Colonic mucosa (tissue), 4 donors: ENCODE results near the gene SLX4IP. TPM values are rescaled to one million over a fixed set of nuclear protein-coding genes. Genes with fewer than 3 reads are reported as not detected.
"Not testable (repeated sequence)": the region's sequence is repeated elsewhere in the genome, so short reads cannot be mapped to it uniquely, and the experiment has no call there.

Source experiments
- DNase-seq: peaks from one replicate; pipeline ENCODE4 v3.0.0-alpha.2; 2020
- H3K27ac ChIP-seq: fragments of 200-600 bp; one replicate; pipeline ENCODE4 v1.8.0; 2021
- H3K27me3 ChIP-seq: fragments of 200-600 bp; one replicate; pipeline ENCODE4 v1.8.0; 2021
- H3K36me3 ChIP-seq: fragments of 200-600 bp; one replicate; pipeline ENCODE4 v1.8.0; 2021
- H3K4me1 ChIP-seq: fragments of 200-600 bp; one replicate; pipeline ENCODE4 v1.8.0; 2021; ENCODE audit warnings: mild to moderate bottlenecking
- H3K4me3 ChIP-seq: fragments of 200-600 bp; one replicate; pipeline ENCODE4 v1.8.0; 2021
- H3K9ac ChIP-seq, 2 donors: one replicate each; pipeline ENCODE4 v1.7.0; 2013; ENCODE audit warnings: control low read depth in 2 of 2, low read depth in 2 of 2, low read length in 2 of 2
- H3K9me3 ChIP-seq: fragments of 200-600 bp; one replicate; pipeline ENCODE4 v1.8.0; 2021
- CTCF ChIP-seq: fragments of 200-600 bp; IDR thresholded peaks from one replicate; pipeline ENCODE4 v1.8.0; 2022; ENCODE audit warnings: antibody characterized with exemption, mild to moderate bottlenecking
- intact Hi-C: fragments of 100-400 bp; cut with DNase I; formaldehyde crosslinking; loops from one replicate; pipeline ENCODE4 v1.14.1; 2022
- total RNA-seq, 2 donors: library from RNA; stranded (reverse); fragmentation: NEBNext Ultra II Directional in 1 of 2; extraction: Animal tissue kit (Norgen Biotek cat#: 25700) in 1 of 2; gene quantifications; one replicate each; pipeline ENCODE4 v1.2.1, GENCODE V29; 2021
- donor health status: healthy.
- donor health status: DM: no; HTN: no; CAD: no.
- donor health status: DM: no; HTN: no; CAD: no.

The SLX4IP gene
- total RNA-seq, 2 donors from 2014 or later = 5.0 to 8.8 TPM

- no peaks in the 10 kb centered on the region for H3K4me1 ChIP-seq
Measured at GRCh38 chr20:10411673-10412072, 23.4 kb upstream of the SLX4IP start.

GRCh38 chr20:10412591-10413408 lies 22.3 kb upstream of the SLX4IP start:
- Histone ChIP-seq H3K4me1 (no peaks in the 10 kb centered on the region), H3K27ac (no peak overlapping the region), H3K27me3 (no peaks in the 10 kb centered on the region), H3K36me3 (no peaks in the 10 kb centered on the region), H3K9me3 (no peaks in the 10 kb centered on the region), H3K9ac (no peak overlapping the region), H3K4me3 (no peak overlapping the region)
- no peak for TF ChIP-seq CTCF
- intact Hi-C loops = no loop called here
- DNase-seq = no peak

More at GRCh38 chr20:10411673-10412072, 23.4 kb upstream of the SLX4IP start:
- DNase-seq = no peak
- Histone ChIP-seq H3K27me3 (no peaks in the 10 kb centered on the region), H3K4me3 (no peak overlapping the region), H3K36me3 (no peaks in the 10 kb centered on the region), H3K9me3 (no peaks in the 10 kb centered on the region), H3K27ac (no peak overlapping the region), H3K9ac (no peak overlapping the region)
- TF ChIP-seq CTCF = no peak
- intact Hi-C loops = no loop called here

- no peaks in the 10 kb centered on the region for H3K27me3 ChIP-seq
- TF ChIP-seq CTCF = no peak
- intact Hi-C loops = no loop called here
- no peak overlapping the region for H3K27ac ChIP-seq
- no peaks in the 10 kb centered on the region for H3K4me1 ChIP-seq
- H3K36me3 ChIP-seq = no peaks in the 10 kb centered on the region
- H3K9me3 ChIP-seq = no peaks in the 10 kb centered on the region
- DNase-seq = no peak
- H3K9ac ChIP-seq = no peak overlapping the region
- H3K4me3 ChIP-seq = no peak overlapping the region
Measured at GRCh38 chr20:10415013-10415650, 20.0 kb upstream of the SLX4IP start.

- H3K9me3 ChIP-seq, H3K4me3 ChIP-seq, intact Hi-C loops: not testable (repeated sequence)
Measured at GRCh38 chr20:10417218-10417617, 17.9 kb upstream of the SLX4IP start.

GRCh38 chr20:10419550-10420133 lies 15.5 kb upstream of the SLX4IP start:
- Histone ChIP-seq H3K36me3 (no peaks in the 10 kb centered on the region), H3K27me3 (no peaks in the 10 kb centered on the region), H3K4me3 (no peak overlapping the region), H3K9me3 (no peaks in the 10 kb centered on the region), H3K4me1 (no peaks in the 10 kb centered on the region), H3K27ac (no peak overlapping the region), H3K9ac (no peak overlapping the region)
- DNase-seq = no peak
- intact Hi-C loops = no loop called here
- no peak for TF ChIP-seq CTCF

More at GRCh38 chr20:10417218-10417617, 17.9 kb upstream of the SLX4IP start:
- H3K27me3 ChIP-seq, H3K4me1 ChIP-seq, H3K36me3 ChIP-seq, H3K9ac ChIP-seq, H3K27ac ChIP-seq, DNase-seq: not testable (repeated sequence)
